HepG2 (cell line): Measurements from ENCODE around the gene CMIP. TPM values are rescaled to one million over a fixed set of nuclear protein-coding genes. Genes with fewer than 3 reads are reported as not detected.
A peak's percentile ranks its signal among the peaks of the same experiment; 100 is the strongest.

Source experiments
- EED ChIP-seq: sonication (generic); formaldehyde crosslinking; IDR thresholded peaks from 2 replicates; pipeline ENCODE4 v1.5.0; 2020; ENCODE audit warnings: mild to moderate bottlenecking, missing genetic modification reagents
- FOXA3 ChIP-seq: IDR thresholded peaks from 2 replicates; pipeline ENCODE4 v1.6.1; 2016; ENCODE audit warnings: missing genetic modification reagents, missing compliant biosample characterization
- GLI4 ChIP-seq: sonication (generic); formaldehyde crosslinking; IDR thresholded peaks from 2 replicates; pipeline ENCODE4 v1.5.1; 2020; ENCODE audit warnings: missing genetic modification reagents, mild to moderate bottlenecking, moderate library complexity, borderline replicate concordance
- HNRNPLL ChIP-seq: fragments of 200-400 bp; formaldehyde crosslinking; IDR thresholded peaks from 2 replicates; pipeline ENCODE4 v1.6.1; 2017; ENCODE audit warnings: mild to moderate bottlenecking, low read depth, low read length; ENCODE audit not compliant: poor library complexity, severe bottlenecking
- MEIS1 ChIP-seq: sonication (generic); formaldehyde crosslinking; IDR thresholded peaks from 2 replicates; pipeline ENCODE4 v1.9.0; 2021; ENCODE audit warnings: mild to moderate bottlenecking, missing genetic modification reagents, moderate library complexity, borderline replicate concordance
- PRMT3 ChIP-seq: sonication (generic); formaldehyde crosslinking; IDR thresholded peaks from 2 replicates; pipeline ENCODE4 v1.8.1; 2022; ENCODE audit warnings: low read depth, mild to moderate bottlenecking, moderate library complexity, missing genetic modification reagents, borderline replicate concordance
- SMARCE1 ChIP-seq: fragments of 450-650 bp; IDR thresholded peaks from 2 replicates; pipeline ENCODE4 v1.6.1; 2017; ENCODE audit warnings: borderline replicate concordance
- SOX5 ChIP-seq: IDR thresholded peaks from 2 replicates; pipeline ENCODE4 v1.6.1; 2016; ENCODE audit warnings: borderline replicate concordance
- ZNF121 ChIP-seq: sonication (generic); formaldehyde crosslinking; IDR thresholded peaks from 2 replicates; pipeline ENCODE4 v1.5.0; 2020; ENCODE audit warnings: mild to moderate bottlenecking, missing genetic modification reagents
- ZNF234 ChIP-seq: sonication (generic); formaldehyde crosslinking; conservative IDR thresholded peaks from 2 replicates; pipeline ENCODE4 v1.5.1; 2020; ENCODE audit warnings: mild to moderate bottlenecking, missing genetic modification reagents
- ZNF460 ChIP-seq: sonication (generic); formaldehyde crosslinking; IDR thresholded peaks from 2 replicates; pipeline ENCODE4 v1.5.1; 2020; ENCODE audit warnings: missing genetic modification reagents, mild to moderate bottlenecking, borderline replicate concordance
- ZNF709 ChIP-seq: sonication (generic); formaldehyde crosslinking; IDR thresholded peaks from 2 replicates; pipeline ENCODE4 v1.5.0; 2020; ENCODE audit warnings: mild to moderate bottlenecking, missing genetic modification reagents
- ZNF75D ChIP-seq: sonication (generic); formaldehyde crosslinking; IDR thresholded peaks from 2 replicates; pipeline ENCODE4 v1.8.1; 2023; ENCODE audit warnings: missing genetic modification reagents, mild to moderate bottlenecking, borderline replicate concordance
- polyA plus RNA-seq, 8 experiments: library from polyadenylated mRNA; depleted of rRNA in 3 of 8; stranded (reverse) in 7 of 8; unstranded in 1 of 8; fragments of >200 nt; fragmentation: Illumina TruSeq in 4 of 8; extraction: Trizol in 4 of 8; gene quantifications; 2 replicates each; pipeline versions ENCODE4 v1.2.1 to v1.2.3, GENCODE V29; 2011 to 2016; ENCODE audit warnings: low read depth in 4 of 8, missing spikeins in 1 of 8, mixed read lengths in 1 of 8; ENCODE audit not compliant: insufficient read depth in 1 of 8
- total RNA-seq, 5 experiments: library from RNA; depleted of rRNA; stranded (reverse); fragments of >200 nt; fragmentation: Illumina TruSeq; extraction: Trizol; gene quantifications; 2 replicates each; pipeline ENCODE4 v1.2.3, GENCODE V29; 2016; ENCODE audit warnings: low read depth in 1 of 5
- TF ChIP-seq, protein P1 (sequence below): sonication (generic); formaldehyde crosslinking; IDR thresholded peaks from 2 replicates; pipeline ENCODE4 v1.8.1; 2023; ENCODE audit warnings: missing genetic modification reagents, mild to moderate bottlenecking, borderline replicate concordance
- TF ChIP-seq, protein P2 (sequence below): sonication (generic); formaldehyde crosslinking; IDR thresholded peaks from 2 replicates; pipeline ENCODE4 v1.5.0; 2020; ENCODE audit warnings: missing genetic modification reagents
- TF ChIP-seq, protein P3 (sequence below), 2 experiments: sonication (generic) in 1 of 2; formaldehyde crosslinking in 1 of 2; IDR thresholded peaks; 2 replicates each; pipeline versions ENCODE4 v1.4.0 to v1.6.1; 2016 to 2020; ENCODE audit warnings: borderline replicate concordance in 1 of 2, low read depth in 1 of 2, mild to moderate bottlenecking in 1 of 2, missing genetic modification reagents in 1 of 2
- TF ChIP-seq, protein P4 (sequence below): sonication (generic); formaldehyde crosslinking; IDR thresholded peaks from 2 replicates; pipeline ENCODE4 v1.4.0; 2020; ENCODE audit warnings: missing genetic modification reagents
- TF ChIP-seq, protein P5 (sequence below): sonication (generic); formaldehyde crosslinking; IDR thresholded peaks from 2 replicates; pipeline ENCODE4 v1.4.0; 2020; ENCODE audit warnings: missing genetic modification reagents

The CMIP gene
- total and polyA plus RNA-seq, 2 of the 13 experiments (the other 11 are each of a cell fraction or from before 2014, with no cell fraction given), result 10.9 to 18.1 TPM

DNA sequence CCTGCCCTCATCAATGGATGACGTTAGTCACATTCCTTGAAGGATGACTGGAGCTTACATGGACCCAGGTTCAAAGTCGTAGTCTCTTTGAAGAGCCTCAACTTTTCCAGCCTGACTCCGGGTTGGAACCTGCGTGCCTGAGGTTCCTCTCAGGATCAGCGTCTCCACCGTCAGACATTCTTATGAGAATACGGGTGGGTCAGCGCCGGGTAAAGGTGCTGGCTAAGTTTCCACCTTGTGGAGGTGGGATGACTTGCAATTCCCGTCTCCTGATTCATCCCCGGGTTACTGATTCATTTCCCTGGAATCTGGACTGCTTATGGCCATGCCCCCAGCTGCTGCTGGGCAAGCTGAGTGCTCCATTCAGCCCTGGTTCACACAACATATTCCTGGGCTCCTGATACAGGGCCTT, 38.9 kb upstream of the CMIP start (continued):
- TF ChIP-seq, protein P1, sequence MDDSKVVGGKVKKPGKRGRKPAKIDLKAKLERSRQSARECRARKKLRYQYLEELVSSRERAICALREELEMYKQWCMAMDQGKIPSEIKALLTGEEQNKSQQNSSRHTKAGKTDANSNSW, result no peak
- TF ChIP-seq ZNF460 (CRISPR knock-in tag), result no peak
- no peak for TF ChIP-seq HNRNPLL
- no peak for TF ChIP-seq SMARCE1
- TF ChIP-seq, protein P2, sequence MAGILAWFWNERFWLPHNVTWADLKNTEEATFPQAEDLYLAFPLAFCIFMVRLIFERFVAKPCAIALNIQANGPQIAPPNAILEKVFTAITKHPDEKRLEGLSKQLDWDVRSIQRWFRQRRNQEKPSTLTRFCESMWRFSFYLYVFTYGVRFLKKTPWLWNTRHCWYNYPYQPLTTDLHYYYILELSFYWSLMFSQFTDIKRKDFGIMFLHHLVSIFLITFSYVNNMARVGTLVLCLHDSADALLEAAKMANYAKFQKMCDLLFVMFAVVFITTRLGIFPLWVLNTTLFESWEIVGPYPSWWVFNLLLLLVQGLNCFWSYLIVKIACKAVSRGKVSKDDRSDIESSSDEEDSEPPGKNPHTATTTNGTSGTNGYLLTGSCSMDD (CRISPR knock-in tag), result no peak
- no peak for TF ChIP-seq PRMT3 (CRISPR knock-in tag)
- no peak for TF ChIP-seq FOXA3 (CRISPR knock-in tag)
- TF ChIP-seq SOX5, result 0 out of 2 replicates have a peak, but pooled peaks have one; percentile 27
- no peak for TF ChIP-seq GLI4 (CRISPR knock-in tag)
- no peak for TF ChIP-seq ZNF234 (CRISPR knock-in tag)
- TF ChIP-seq, protein P3, sequence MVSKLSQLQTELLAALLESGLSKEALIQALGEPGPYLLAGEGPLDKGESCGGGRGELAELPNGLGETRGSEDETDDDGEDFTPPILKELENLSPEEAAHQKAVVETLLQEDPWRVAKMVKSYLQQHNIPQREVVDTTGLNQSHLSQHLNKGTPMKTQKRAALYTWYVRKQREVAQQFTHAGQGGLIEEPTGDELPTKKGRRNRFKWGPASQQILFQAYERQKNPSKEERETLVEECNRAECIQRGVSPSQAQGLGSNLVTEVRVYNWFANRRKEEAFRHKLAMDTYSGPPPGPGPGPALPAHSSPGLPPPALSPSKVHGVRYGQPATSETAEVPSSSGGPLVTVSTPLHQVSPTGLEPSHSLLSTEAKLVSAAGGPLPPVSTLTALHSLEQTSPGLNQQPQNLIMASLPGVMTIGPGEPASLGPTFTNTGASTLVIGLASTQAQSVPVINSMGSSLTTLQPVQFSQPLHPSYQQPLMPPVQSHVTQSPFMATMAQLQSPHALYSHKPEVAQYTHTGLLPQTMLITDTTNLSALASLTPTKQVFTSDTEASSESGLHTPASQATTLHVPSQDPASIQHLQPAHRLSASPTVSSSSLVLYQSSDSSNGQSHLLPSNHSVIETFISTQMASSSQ (IDR thresholded peaks at IDR 0.05; ENCODE audit: low read depth), result 0 out of 2 replicates have a peak, but pooled peaks have one; percentile 19
- TF ChIP-seq, protein P3 (CRISPR knock-in tag; IDR thresholded peaks at IDR 0.05; ENCODE audit: borderline replicate concordance), result no peak
- no peak for TF ChIP-seq ZNF709 (CRISPR knock-in tag)
- TF ChIP-seq, protein P4, sequence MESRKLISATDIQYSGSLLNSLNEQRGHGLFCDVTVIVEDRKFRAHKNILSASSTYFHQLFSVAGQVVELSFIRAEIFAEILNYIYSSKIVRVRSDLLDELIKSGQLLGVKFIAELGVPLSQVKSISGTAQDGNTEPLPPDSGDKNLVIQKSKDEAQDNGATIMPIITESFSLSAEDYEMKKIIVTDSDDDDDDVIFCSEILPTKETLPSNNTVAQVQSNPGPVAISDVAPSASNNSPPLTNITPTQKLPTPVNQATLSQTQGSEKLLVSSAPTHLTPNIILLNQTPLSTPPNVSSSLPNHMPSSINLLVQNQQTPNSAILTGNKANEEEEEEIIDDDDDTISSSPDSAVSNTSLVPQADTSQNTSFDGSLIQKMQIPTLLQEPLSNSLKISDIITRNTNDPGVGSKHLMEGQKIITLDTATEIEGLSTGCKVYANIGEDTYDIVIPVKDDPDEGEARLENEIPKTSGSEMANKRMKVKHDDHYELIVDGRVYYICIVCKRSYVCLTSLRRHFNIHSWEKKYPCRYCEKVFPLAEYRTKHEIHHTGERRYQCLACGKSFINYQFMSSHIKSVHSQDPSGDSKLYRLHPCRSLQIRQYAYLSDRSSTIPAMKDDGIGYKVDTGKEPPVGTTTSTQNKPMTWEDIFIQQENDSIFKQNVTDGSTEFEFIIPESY (CRISPR knock-in tag), result no peak
- no peak for TF ChIP-seq ZNF75D (CRISPR knock-in tag)
- no peak for TF ChIP-seq ZNF121 (CRISPR knock-in tag)
- TF ChIP-seq, protein P5, sequence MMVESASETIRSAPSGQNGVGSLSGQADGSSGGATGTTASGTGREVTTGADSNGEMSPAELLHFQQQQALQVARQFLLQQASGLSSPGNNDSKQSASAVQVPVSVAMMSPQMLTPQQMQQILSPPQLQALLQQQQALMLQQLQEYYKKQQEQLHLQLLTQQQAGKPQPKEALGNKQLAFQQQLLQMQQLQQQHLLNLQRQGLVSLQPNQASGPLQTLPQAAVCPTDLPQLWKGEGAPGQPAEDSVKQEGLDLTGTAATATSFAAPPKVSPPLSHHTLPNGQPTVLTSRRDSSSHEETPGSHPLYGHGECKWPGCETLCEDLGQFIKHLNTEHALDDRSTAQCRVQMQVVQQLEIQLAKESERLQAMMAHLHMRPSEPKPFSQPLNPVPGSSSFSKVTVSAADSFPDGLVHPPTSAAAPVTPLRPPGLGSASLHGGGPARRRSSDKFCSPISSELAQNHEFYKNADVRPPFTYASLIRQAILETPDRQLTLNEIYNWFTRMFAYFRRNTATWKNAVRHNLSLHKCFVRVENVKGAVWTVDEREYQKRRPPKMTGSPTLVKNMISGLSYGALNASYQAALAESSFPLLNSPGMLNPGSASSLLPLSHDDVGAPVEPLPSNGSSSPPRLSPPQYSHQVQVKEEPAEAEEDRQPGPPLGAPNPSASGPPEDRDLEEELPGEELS (CRISPR knock-in tag), result no peak
- no peak for TF ChIP-seq MEIS1 (CRISPR knock-in tag)
- TF ChIP-seq EED (CRISPR knock-in tag), result no peak
